GM18505 (cell line): ENCODE measurements around the gene EEIG1.

Source experiments
- ATAC-seq: cut with Tn5 transposase; IDR thresholded peaks from one replicate; pipeline ENCODE4 v1.9.1; 2021; ENCODE audit not compliant: unreplicated experiment
- POLR2A ChIP-seq: IDR thresholded peaks from 4 replicates; pipeline ENCODE4 v1.6.1; 2011; ENCODE audit warnings: borderline replicate concordance; ENCODE audit not compliant: insufficient read depth, insufficient read length; ENCODE audit errors: extremely low read depth

Gene EEIG1

DNA sequence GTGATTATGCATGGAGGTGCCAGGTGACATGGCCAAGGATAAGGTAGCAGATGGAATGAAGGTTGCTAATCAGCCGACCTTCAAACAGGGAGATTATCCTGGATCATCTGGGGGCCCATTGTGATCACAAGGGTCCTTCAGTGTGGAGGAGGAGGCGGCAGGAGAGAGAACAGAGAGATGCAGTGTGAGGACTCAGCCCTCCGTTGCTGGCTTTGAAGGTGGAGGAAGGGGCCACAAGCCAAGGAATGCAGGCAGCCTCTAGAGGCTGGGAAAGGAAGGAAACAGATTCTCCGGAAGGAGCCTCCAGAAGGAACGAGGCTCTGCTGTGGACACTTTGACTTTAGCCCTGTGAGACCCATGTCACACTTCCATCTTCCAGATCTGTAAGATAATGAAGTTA is 27.4 kb upstream of the EEIG1 start:
- TF ChIP-seq POLR2A: no peak
- ATAC-seq: no peak

DNA sequence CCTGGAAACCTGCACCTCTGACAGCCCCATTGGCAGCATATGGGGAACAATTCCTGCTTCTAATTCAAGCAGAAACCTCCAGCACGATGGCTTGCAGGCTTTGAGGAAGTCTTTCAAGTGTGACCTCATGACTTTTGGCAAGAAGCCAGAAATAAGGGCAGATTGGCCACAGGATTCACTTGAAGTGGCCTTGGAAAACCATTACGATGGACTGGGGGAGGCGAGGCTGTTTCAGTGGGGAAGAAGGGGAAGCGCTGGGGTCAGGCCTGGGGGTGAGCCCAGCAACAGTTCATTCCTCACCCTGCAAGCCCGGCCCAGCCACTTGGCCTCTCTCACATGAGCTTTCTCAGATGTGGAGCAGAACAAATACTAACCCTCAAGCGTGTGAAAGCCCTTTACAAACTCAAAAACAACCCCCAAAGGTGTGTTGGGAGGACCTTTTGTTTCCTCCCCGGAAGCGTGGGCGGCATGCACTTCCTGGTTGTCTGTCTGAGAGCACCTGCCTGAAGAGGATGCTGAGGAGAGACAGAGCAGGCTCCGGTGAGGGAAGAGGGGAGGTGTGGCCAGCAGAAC is 26.9 kb upstream of the EEIG1 start:
- ATAC-seq: peak; percentile 61
- peak; percentile 47 for TF ChIP-seq POLR2A

DNA sequence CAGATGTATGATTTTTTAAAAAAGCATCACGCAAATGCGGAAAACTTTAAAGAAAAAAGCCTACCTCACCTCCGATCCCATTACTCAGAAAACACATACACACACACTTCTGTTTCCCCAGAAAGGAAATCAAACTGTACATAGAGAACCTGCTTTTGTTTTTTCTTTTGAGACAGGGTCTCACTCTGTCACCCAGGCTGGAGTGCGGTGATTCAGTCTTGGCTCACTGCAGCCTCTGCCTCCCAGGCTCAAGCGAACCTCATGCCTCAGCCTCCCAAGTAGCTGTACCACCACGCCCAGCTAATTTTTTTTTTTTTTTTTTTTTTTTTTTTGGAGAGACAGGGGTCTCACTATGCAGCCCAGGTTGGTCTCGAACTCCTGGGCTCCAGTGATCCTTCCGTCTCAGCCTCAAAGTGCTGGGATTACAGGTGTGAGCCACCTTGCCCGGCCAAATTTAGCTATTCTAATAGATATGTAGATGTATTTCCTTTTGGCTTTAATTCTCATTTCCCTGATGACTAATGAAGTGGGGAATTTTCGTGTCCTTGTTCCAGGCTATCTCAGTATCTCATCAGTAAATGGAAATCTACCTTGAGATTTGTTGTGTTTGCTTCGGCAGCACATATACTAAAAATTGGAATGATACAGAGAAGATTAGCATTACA is 25.7 kb upstream of the EEIG1 start:
- ATAC-seq: no peak
- no peak for TF ChIP-seq POLR2A

DNA sequence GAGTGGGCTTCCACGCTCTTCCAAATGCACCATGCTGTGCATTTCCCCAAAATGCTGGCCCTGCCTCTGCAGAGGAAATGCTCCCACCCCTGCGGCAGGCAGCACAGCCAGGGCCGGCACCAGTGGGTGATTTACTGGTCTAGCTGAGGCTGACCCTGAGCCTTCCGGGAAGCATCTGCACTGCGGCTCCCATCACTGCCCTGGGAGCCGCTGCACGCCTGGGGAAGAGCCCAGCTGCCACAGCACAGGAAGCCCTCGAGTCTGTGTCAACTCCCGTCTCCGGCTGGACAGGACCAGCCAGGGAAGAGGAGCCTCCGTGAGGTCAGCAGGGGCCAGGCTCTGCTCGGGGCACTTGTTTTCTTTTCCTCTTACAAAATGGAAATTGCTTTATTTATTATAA is 25.1 kb upstream of the EEIG1 start:
- no peak for ATAC-seq
- no peak for TF ChIP-seq POLR2A

DNA sequence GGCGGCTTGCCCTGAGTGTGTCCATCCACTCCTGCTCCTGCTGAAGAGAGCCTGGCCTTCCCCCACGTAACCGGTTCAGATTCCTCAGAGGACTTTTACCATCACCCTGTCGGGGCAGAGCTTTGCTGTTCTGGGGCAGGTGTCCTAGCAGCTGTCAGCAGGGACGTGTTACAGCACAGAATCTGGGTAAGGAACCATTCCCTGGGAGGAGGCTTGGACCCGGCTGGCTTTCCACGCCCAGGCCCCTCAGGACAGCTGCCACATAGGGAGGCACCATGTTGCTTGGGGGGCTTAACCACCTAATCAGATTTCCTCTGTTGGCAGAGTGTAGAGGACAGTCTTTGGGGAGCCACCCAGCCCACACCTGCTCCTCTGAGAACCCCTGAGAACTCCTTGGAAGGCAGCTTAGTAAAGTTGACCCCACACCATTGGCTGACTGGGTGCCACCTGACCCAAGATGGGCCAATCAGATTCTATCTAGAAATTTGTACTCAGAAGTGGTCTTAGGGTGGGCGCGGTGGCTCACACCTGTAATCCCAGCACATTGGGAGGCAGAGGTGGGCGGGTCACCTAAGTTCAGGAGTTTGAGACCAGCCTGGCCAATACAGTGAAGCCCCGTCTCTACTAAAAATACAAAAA is 23.3 kb upstream of the EEIG1 start:
- ATAC-seq: no peak
- TF ChIP-seq POLR2A: no peak

DNA sequence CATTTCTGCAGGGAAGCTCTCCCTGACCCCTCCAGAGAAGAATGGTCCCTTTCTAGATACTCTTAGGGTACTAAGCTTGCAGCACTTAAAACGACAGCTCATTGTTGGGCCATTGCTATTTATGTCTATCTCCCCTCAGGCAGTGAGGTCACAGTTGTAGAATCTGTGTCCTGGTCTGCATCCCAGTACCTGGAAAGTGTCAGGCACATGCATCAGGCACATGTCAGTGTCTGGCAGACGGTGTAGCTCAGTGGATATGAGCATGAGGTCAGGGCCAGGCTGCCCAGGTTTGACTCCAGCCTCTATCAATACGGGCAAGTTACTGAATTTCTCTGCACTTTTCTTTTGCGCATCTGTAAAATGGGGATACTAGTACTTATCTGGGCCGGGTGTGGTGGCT is 22.2 kb upstream of the EEIG1 start:
- TF ChIP-seq POLR2A: no peak
- ATAC-seq: no peak

DNA sequence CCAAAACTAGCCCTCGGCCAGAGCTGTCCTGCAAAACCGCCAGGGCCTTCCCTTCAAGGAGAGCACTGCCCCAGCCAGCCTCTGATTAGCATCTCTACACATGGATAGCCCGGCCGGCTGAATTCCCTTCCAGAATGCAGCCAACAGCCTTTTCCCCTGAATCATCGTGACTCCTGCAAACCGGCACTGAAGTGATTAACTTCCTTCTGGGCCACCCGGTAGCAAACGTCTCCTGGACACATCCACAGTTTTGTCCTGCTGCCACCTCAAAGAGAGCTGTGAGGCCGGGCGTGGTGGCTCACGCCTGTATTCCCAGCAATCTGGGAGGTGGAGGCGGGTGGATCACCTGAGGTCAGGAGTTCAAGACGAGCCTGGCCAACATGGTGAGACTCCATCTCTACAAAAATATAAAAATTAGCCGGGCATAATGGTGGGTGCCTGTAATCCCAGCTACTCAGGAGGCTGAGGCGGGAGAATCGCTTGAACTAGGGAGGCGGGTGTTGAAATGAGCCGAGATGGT is 21.1 kb upstream of the EEIG1 start:
- no peak for ATAC-seq
- TF ChIP-seq POLR2A: no peak

DNA sequence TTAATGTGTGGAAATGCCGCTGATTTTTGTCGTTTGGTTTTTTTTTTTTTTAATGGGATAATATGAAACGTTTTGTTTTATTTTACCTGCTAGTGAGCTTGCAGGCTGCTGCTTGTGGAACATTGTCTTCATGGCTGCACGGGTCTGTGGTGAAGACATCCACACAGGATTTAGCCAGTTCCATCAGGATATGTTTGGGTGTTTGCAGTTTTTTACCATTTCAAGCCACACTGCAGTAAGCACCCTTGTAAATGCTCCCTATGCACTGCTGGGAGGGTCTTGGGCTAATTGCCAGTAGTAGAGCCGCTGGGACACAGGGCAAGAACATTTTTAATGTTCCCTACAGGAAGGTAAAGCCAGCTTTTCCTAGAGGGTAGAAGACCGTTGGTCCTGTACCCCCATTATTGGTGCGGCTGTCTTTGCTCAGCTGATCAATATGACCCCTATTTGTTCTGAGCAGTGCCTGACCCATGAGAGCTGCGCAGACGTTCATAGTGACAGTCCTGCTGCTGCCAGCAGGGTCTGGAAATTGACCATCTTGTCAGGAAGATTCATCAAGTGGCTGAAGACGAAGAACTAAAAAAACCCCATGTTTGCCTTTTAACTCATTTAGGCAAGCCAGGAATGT is 20.5 kb upstream of the EEIG1 start:
- no peak for ATAC-seq
- no peak for TF ChIP-seq POLR2A

DNA sequence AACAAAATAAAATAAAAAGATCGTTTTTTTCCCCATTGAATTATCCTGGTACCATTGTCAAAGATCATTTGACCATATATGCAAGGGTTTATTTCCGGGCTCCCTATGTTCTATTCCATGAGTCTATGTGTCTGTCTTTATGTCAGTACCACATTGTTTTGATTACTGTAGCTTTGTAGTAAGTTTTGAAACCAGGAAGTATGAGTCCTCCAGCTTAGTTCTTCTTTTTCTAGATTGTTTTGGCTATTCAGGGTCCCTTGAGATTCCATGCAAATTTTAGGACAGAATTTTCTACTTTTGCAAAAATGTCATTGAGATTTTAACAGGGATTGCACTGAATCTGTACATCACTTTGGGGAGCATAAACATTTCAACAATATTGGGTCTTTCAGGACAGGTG is 18.7 kb upstream of the EEIG1 start:
- no peak for TF ChIP-seq POLR2A

DNA sequence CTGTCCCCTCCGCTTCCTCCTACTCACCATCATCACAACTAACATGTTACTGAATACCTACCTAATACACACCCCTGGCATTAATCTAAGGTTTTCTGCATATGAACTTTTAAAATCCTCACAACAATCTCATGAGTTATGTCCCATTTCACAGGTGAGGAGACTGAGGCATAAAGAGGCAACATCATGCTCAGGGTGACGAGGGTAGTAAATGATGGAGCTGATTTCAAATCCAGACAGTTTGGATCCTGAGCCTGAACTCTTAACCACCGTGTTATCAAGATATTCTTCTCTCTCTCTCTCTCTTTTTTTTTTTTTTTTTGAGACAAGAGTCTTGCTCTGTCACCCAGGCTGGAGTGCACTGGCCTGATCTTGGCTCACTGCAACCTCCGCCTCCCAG is 12.9 kb upstream of the EEIG1 start:
- ATAC-seq: no peak
- TF ChIP-seq POLR2A: no peak

More for the DNA sequence above, 18.7 kb upstream of the EEIG1 start:
- no peak for ATAC-seq

DNA sequence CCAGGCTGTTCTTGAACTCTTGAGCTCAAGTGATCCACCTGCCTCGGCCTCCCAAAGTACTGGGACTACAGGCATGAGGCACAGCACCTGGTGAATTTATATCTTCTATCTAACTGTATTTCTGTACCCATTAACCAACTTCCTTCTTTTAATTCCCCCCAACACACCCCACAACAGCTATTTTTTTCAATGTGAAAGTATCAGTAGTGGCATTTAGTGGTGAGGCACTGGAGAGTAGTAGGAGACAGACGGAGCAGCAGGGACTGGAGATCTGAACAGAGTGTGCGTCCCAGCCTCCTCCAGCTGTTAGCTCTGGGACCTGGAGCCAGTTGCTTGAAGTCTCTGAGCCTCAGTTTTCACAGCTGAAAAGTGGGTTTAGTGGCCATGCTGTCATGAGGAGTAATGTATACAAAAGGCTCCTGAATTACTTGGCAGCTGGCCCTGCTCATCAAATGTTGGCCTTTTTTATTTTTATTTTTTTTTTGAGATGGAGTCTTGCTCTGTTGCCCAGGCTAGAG is 11.0 kb upstream of the EEIG1 start:
- TF ChIP-seq POLR2A: no peak

DNA sequence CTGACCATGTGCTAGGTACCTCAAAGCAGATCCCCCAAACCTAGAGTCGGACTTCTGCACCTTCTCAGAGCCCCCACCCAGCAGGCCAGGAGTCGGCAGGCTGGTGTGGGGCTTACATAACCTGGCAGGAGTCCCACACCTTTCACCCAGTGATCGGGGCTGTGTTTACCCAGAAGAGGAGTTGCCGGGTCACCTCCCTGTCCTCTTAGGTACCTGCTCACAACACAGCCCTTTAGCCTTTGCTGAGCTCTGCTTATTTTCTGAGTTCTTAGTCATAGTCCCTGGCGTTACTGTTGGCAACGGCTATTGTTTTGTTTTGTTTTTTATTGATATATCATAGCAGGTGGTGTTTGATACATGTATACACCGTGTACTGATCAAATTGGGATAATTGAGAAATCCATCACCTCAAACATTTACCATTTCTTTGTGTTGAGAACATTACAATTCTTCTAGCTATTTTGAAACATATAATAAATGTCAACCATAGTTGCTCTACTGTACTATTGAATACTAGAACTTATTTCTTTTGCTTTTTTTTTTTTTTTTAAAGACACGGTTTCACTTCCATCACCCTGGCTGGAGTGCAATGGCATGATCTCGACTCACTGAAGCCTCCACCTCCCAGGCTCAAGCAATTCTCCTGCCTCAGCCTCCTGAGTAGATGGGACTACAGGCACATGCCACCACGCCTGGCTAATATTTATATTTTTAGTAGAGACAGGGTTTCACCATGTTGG is 10.4 kb upstream of the EEIG1 start:
- no peak for ATAC-seq
- no peak for TF ChIP-seq POLR2A

More for the DNA sequence above, 11.0 kb upstream of the EEIG1 start:
- no peak for ATAC-seq

DNA sequence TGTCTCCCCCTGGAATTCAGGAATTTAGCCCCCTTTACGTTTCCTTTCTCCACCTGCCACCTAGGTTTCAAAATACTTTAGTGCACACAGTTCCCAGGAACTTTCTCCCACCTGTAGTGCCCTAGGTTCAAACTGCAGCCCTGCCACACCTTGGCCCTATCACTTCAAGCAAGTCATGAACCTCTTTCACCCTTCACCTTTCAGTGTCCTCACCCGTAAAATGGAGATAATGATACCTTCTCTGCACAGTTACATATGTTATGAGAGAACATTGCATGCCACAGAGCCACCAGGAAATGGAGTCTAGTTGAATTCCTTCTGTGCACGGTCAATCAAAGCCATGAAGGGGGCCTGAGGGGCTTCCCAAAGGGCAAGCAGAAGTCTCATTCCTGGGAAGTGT is 9.8 kb upstream of the EEIG1 start:
- ATAC-seq: no peak
- no peak for TF ChIP-seq POLR2A
